ENCODE measurements around the gene SIAH3. TPM values are rescaled to one million over a fixed set of nuclear protein-coding genes. Genes with fewer than 3 reads are reported as not detected.

SIAH3 gene
- total RNA-seq, 1 experiment from 2014 or later, result not detected

GRCh38 chr13:45852494-45852893 is 941 bp upstream of the SIAH3 start:
- Histone ChIP-seq H3K4me1 (ENCODE audit: insufficient read depth, low read length) (no peaks in the 10 kb centered on the region), H3K36me3 (ENCODE audit: low read depth, low read length) (no peaks in the 10 kb centered on the region), H3K9me3 (ENCODE audit: low read length) (no peaks in the 10 kb centered on the region), H3K4me2 (ENCODE audit: low read length) (no peak overlapping the region), H3K9ac (ENCODE audit: low read length) (no peak overlapping the region), H3K9me2 (replicated peaks; ENCODE audit: low read length) (no peaks in the 10 kb centered on the region), H3K27ac (ENCODE audit: low read length) (no peak overlapping the region), H3K27me3 (ENCODE audit: low read length) (peaks cover 74% of the 10 kb centered on the region), H3K4me3 (ENCODE audit: low read length) (no peak overlapping the region), H2AFZ (ENCODE audit: low read length) (no peak overlapping the region), H4K20me1 (ENCODE audit: low read length) (no peaks in the 10 kb centered on the region), H3F3A (ENCODE audit: low read length, unreplicated experiment) (no peaks in the 10 kb centered on the region), H3K79me2 (ENCODE audit: low read length) (no peaks in the 10 kb centered on the region)
- intact Hi-C loops (cut with micrococcal nuclease), result no loop called here
- CTCF ChIA-PET, result no interaction called here
- BruUV-seq (replicated peaks), result no TSS peak
- DNase-seq, result no peak
- TF ChIP-seq, protein P1, sequence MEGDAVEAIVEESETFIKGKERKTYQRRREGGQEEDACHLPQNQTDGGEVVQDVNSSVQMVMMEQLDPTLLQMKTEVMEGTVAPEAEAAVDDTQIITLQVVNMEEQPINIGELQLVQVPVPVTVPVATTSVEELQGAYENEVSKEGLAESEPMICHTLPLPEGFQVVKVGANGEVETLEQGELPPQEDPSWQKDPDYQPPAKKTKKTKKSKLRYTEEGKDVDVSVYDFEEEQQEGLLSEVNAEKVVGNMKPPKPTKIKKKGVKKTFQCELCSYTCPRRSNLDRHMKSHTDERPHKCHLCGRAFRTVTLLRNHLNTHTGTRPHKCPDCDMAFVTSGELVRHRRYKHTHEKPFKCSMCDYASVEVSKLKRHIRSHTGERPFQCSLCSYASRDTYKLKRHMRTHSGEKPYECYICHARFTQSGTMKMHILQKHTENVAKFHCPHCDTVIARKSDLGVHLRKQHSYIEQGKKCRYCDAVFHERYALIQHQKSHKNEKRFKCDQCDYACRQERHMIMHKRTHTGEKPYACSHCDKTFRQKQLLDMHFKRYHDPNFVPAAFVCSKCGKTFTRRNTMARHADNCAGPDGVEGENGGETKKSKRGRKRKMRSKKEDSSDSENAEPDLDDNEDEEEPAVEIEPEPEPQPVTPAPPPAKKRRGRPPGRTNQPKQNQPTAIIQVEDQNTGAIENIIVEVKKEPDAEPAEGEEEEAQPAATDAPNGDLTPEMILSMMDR (conservative IDR thresholded peaks at IDR 0.05; ENCODE audit: low read depth, low read length), result no peak
- no peak for TF ChIP-seq EZH2 (IDR thresholded peaks at IDR 0.05; ENCODE audit: low read length, unreplicated experiment)
- TF ChIP-seq EZH2phosphoT487 (IDR thresholded peaks at IDR 0.05; ENCODE audit: borderline replicate concordance, low read length), result no peak
- ATAC-seq, result no peak
- POLR2A ChIA-PET (ENCODE audit: unreplicated experiment), result no interaction called here

- TF ChIP-seq, protein P1 (conservative IDR thresholded peaks at IDR 0.05; ENCODE audit: low read depth, low read length), result no peak
- TF ChIP-seq EZH2 (IDR thresholded peaks at IDR 0.05; ENCODE audit: low read length, unreplicated experiment), result no peak
- TF ChIP-seq EZH2phosphoT487 (IDR thresholded peaks at IDR 0.05; ENCODE audit: borderline replicate concordance, low read length), result no peak
- DNase-seq, result no peak
- Histone ChIP-seq H3K79me2 (ENCODE audit: low read length) (no peaks in the 10 kb centered on the region), H3K36me3 (ENCODE audit: low read depth, low read length) (no peaks in the 10 kb centered on the region), H3K4me1 (ENCODE audit: insufficient read depth, low read length) (no peaks in the 10 kb centered on the region), H4K20me1 (ENCODE audit: low read length) (no peaks in the 10 kb centered on the region), H2AFZ (ENCODE audit: low read length) (no peak overlapping the region), H3K9me2 (replicated peaks; ENCODE audit: low read length) (no peaks in the 10 kb centered on the region), H3K27me3 (ENCODE audit: low read length) (peaks cover 76% of the 10 kb centered on the region), H3K4me2 (ENCODE audit: low read length) (no peak overlapping the region), H3K4me3 (ENCODE audit: low read length) (no peak overlapping the region), H3K9ac (ENCODE audit: low read length) (no peak overlapping the region), H3K9me3 (ENCODE audit: low read length) (no peaks in the 10 kb centered on the region), H3F3A (ENCODE audit: low read length, unreplicated experiment) (no peaks in the 10 kb centered on the region), H3K27ac (ENCODE audit: low read length) (no peak overlapping the region)
- ChIA-PET CTCF (no interaction called here), POLR2A (ENCODE audit: unreplicated experiment) (no interaction called here)
- no peak for ATAC-seq
- intact Hi-C loops (cut with micrococcal nuclease), result no loop called here
- no TSS peak for BruUV-seq (replicated peaks)
Observed at GRCh38 chr13:45851956-45852355, 403 bp upstream of the SIAH3 start.

DNA sequence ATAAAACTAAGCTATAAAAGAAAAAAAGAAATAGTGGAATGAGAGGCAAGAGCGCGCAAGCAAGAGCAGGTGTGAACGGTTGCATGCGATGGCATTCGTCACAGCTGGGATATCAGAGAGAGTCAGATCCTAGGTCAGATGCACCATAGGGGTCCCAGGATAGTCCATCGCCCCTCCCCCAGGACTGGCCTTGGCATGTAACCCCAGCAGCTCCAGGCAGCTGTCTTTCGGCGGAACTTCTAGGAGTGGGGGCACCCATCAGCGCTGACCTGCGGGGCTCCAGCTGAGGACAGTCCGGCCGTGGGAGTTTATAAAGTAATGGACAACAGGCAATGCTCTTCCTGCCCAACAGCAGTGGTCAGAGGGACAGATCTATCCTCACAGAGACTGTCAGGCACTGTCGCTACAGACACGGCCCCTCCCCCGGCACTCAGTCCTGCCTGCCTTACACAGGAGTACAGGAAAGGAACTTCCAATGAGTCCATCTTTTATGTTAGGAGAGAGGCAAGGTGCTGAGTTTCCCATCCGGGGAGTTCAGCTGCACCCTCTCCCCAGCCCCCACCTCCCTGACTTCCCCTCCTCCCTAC is 1.4 kb downstream of the SIAH3 start:
- ChIA-PET CTCF (no interaction called here), POLR2A (ENCODE audit: unreplicated experiment) (no interaction called here)
- Histone ChIP-seq H3K9ac (ENCODE audit: low read length) (no peak overlapping the region), H3K36me3 (ENCODE audit: low read depth, low read length) (no peaks in the 10 kb centered on the region), H3K27ac (ENCODE audit: low read length) (no peak overlapping the region), H4K20me1 (ENCODE audit: low read length) (no peaks in the 10 kb centered on the region), H3K27me3 (ENCODE audit: low read length) (peaks cover 75% of the 10 kb centered on the region), H2AFZ (ENCODE audit: low read length) (no peak overlapping the region), H3K9me2 (replicated peaks; ENCODE audit: low read length) (no peaks in the 10 kb centered on the region), H3K79me2 (ENCODE audit: low read length) (no peaks in the 10 kb centered on the region), H3K4me3 (ENCODE audit: low read length) (no peak overlapping the region), H3K4me1 (ENCODE audit: insufficient read depth, low read length) (no peaks in the 10 kb centered on the region), H3K4me2 (ENCODE audit: low read length) (no peak overlapping the region), H3F3A (ENCODE audit: low read length, unreplicated experiment) (no peaks in the 10 kb centered on the region), H3K9me3 (ENCODE audit: low read length) (no peaks in the 10 kb centered on the region)
- ATAC-seq (no peak), DNase-seq (no peak)
- no TSS peak for BruUV-seq (replicated peaks)
- no peak for TF ChIP-seq EZH2phosphoT487 (IDR thresholded peaks at IDR 0.05; ENCODE audit: borderline replicate concordance, low read length)
- TF ChIP-seq, protein P1 (conservative IDR thresholded peaks at IDR 0.05; ENCODE audit: low read depth, low read length), result no peak
- no peak for TF ChIP-seq EZH2 (IDR thresholded peaks at IDR 0.05; ENCODE audit: low read length, unreplicated experiment)
- intact Hi-C loops (cut with micrococcal nuclease), result no loop called here

Data from PC-3 (cell line).